Measurements from ENCODE around the gene SASH3.
A peak's percentile ranks its signal among the peaks of the same experiment; 100 is the strongest.

SASH3 gene

GRCh38 chrX:129759576-129760061, 20.1 kb upstream of the SASH3 start:
- DNase-seq (ENCODE audit: low read depth in 2 of 2), result no peak

DNA sequence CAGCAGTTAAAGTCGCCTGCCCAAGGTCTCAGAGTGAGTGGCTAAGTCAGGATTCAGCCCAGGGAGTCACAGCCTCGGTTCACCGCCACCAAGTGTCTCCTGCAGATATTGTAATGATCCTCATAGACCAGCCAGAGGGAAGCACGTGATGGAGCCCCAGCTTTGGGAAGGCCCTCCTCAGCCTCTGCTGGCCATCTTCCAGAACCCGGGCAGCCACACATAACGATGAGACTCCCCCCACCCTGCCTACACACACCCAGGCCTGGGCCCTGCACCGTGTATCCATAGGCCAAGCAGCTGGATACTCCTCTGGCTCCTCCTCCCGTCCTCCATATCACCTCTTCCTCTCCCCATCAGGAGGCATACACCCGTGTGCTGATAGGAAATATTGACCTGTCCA, 19.6 kb upstream of the SASH3 start:
- no peak for DNase-seq (ENCODE audit: low read depth in 2 of 2)

- no peak for DNase-seq (ENCODE audit: low read depth in 2 of 2)
Observed at GRCh38 chrX:129760981-129761380, 18.8 kb upstream of the SASH3 start.

- no peak for DNase-seq (ENCODE audit: low read depth in 2 of 2)
Observed at GRCh38 chrX:129761596-129761995, 18.2 kb upstream of the SASH3 start.

GRCh38 chrX:129762448-129762847, 17.3 kb upstream of the SASH3 start:
- DNase-seq (ENCODE audit: low read depth in 2 of 2), result no peak

DNA sequence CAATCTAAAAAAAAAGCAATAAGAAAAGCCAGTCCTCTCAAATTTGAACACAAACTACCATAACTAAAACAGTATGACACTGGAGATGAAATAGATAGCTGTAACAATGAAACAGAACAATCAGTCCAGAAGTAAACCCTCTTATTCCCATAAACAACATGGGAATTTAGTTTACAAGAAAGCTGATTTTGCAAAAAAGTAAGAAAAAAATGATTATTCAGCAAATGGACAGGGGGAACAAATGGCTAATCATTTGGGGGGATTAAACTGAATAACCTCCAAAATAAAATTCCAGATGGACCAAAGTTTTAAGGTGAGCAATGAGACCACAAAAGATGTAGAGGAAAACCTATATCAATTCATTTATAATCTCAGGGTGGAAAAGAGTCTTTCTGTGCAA, 16.1 kb upstream of the SASH3 start:
- no peak for DNase-seq (ENCODE audit: low read depth in 2 of 2)

- DNase-seq (ENCODE audit: low read depth in 2 of 2), result no peak
Observed at GRCh38 chrX:129768186-129768585, 11.6 kb upstream of the SASH3 start.

GRCh38 chrX:129768586-129769466, 10.9 kb upstream of the SASH3 start:
- no peak for DNase-seq (ENCODE audit: low read depth in 2 of 2)

- peak in 1 of 2 donors; percentile 51 for DNase-seq (ENCODE audit: low read depth in 2 of 2)
Observed at GRCh38 chrX:129769467-129770154, 10.1 kb upstream of the SASH3 start.

GRCh38 chrX:129771266-129771995, 8.3 kb upstream of the SASH3 start:
- DNase-seq (ENCODE audit: low read depth in 2 of 2), result no peak

- DNase-seq (ENCODE audit: low read depth in 2 of 2), result no peak
Observed at GRCh38 chrX:129772796-129773431, 6.8 kb upstream of the SASH3 start.

GRCh38 chrX:129773649-129774458, 5.9 kb upstream of the SASH3 start:
- no peak for DNase-seq (ENCODE audit: low read depth in 2 of 2)

DNA sequence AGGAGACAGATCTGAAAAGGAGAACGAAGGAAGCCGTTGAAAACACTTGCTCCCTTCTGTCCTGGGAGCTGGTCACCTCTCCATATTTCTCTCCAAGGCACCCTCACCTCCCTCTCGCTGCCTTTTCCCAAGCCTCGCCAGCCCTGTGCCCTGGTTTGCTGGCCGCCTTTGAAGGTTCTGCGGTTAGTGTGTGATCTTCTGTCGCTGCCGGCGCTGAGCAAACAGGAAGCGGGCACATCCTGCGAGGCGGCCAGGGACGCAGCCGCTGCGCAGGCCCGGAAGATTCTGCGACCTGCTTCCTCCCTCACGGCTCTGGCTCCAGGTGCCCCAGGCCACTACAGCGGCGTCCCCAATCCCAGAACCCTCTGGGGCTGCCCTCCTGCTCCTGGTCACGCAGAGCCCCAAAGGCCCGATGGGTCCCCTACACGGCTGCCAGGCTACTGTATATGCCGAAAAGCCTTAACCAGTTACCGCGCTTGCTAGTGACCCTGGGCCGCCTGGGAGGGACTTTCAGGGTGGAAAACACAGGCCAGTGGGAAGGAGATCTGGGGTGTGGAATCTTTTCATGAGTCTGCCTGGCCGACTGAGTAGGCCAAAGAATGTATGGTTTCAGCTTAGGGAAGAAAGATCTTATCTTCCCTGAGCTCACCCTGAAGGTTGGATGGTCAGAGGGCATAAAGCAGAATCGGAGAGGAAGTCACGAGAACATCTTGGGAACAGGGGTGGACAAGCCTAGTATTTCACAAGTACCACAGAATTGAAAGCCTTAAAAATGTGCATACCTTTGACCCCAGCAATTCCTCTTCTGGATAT, 2.3 kb upstream of the SASH3 start:
- DNase-seq (ENCODE audit: low read depth in 2 of 2), result peak; percentile 47 to 66

DNA sequence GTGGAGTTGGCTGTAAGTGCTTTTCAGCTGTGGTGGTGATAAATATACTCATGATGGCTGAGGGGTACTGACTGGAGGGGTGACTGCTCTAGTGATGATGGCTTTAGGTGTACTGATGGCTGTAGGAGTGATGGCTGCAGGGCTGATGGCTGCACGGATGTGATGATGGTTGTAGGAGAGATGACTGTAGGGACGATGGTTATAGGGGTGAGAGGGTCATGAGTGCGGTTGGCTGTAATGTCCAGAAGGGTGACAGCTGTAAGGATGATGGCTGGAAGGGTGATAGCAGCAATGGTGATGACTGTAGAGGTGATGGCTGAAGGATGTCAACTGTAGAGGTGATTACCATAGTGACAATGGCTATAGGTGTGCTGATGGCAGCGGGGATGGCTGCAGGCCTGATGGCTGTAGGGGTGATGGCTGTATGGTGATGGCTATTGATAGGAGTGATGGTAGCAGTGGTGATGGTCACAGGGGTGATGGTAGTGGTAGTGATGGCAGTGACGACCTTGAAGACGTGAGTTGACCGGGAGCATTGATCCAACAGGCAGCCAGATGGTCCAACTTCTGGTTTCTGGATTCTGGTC, 570 bp upstream of the SASH3 start:
- no peak for DNase-seq (ENCODE audit: low read depth in 2 of 2)

GRCh38 chrX:129780441-129781105, 824 bp downstream of the SASH3 start:
- DNase-seq (ENCODE audit: low read depth in 2 of 2), result no peak

GRCh38 chrX:129781134-129781672, 1.5 kb downstream of the SASH3 start:
- DNase-seq (ENCODE audit: low read depth in 2 of 2), result peak; percentile 61 to 76

DNA sequence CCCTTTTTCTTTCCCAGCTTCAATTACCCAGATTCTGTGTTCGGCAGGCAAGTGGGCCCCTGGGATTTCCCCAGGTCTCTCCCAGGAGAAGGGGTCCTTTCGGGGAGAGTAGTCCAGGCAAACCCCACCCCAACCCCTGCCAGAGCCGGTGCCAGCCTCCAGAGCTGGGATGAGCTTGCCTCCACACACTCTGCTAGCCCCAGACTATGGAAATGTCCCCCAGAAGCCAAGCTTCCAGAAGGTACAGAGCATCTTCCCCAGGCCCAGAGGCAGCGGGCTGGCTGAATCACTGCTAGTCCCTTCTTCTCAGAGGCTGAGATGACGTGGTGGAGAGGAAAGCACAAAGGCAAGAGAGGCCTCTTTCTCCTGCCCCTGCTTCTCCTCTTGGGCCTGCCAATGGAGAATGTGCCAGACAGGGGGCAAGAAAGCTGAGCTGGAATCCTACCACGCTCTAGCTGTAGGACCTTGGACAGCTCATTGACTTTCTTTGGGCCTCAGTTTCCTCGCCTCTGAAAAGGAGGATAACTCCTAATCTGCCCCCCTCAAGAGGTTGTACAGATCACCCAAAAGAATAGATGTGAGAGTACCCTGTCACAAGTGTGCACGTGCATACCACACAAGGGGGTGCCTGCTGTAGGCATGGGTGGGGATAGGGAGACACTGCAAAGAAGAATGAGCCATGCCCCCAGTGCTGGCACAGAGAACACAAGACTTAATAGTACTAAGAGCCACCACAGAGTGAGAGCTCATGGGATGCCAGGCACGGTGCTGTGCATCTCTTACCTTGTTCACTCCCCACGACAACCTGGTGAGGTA, 2.1 kb downstream of the SASH3 start:
- no peak for DNase-seq (ENCODE audit: low read depth in 2 of 2)

- DNase-seq (ENCODE audit: low read depth in 2 of 2), result no peak
Observed at GRCh38 chrX:129782706-129783105, 3.0 kb downstream of the SASH3 start.
